C4-2B (cell line): ENCODE results near the gene ARV1.

Experiments
- ZFX ChIP-seq: fragments of 450-650 bp; IDR thresholded peaks from 2 replicates; pipeline ENCODE4 v1.6.1; 2017
- TF ChIP-seq, protein P1 (sequence below): fragments of 450-650 bp; conservative IDR thresholded peaks from 2 replicates; pipeline ENCODE4 v1.5.1; 2017; ENCODE audit warnings: mild to moderate bottlenecking

DNA sequence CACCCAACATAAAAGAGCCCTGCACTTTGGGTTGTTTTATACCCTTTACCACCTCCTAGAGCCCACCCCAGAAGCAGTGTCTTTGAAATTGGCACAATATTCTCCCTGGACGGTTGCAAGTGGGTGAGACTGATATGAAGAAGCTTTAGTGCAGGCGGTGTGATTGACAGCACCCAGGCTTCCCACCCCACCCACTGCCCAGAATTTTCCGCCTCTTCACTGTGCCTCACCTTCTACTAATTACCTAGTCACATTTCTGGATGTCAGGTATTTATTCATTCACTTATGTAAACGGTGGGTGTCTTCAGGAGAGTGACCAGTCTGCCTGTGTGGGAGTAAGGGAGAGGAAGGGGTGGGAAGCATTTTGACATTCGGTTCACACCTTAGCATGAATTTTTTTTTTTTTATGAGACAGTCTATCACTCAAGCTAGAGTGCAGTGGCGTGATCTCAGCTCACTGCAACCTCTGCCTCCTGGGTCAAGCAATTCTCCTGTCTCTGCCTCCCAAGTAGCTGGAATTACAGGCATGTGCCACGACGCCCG lies 62.9 kb downstream of the ARV1 start:
- TF ChIP-seq, protein P1, sequence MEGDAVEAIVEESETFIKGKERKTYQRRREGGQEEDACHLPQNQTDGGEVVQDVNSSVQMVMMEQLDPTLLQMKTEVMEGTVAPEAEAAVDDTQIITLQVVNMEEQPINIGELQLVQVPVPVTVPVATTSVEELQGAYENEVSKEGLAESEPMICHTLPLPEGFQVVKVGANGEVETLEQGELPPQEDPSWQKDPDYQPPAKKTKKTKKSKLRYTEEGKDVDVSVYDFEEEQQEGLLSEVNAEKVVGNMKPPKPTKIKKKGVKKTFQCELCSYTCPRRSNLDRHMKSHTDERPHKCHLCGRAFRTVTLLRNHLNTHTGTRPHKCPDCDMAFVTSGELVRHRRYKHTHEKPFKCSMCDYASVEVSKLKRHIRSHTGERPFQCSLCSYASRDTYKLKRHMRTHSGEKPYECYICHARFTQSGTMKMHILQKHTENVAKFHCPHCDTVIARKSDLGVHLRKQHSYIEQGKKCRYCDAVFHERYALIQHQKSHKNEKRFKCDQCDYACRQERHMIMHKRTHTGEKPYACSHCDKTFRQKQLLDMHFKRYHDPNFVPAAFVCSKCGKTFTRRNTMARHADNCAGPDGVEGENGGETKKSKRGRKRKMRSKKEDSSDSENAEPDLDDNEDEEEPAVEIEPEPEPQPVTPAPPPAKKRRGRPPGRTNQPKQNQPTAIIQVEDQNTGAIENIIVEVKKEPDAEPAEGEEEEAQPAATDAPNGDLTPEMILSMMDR: no peak
- no peak for TF ChIP-seq ZFX
